WTC11 (cell line): ENCODE measurements around the gene STXBP6. TPM values are rescaled to one million over a fixed set of nuclear protein-coding genes. Genes with fewer than 3 reads are reported as not detected.
"Not testable (repeated sequence)": the region's sequence is repeated elsewhere in the genome, so short reads cannot be mapped to it uniquely, and the experiment has no call there.

Experiments
- ATAC-seq: fragments of 200-7000 bp; cut with Tn5 transposase; 2 replicates; pipeline ENCODE4 v1.10.0; 2021; ENCODE audit warnings: mild to moderate bottlenecking, moderate library complexity
- CTCF ChIA-PET: fragments of 300-600 bp; sonication (Branson Sonifier 250); formaldehyde crosslinking; loops from one replicate; lab custom pipeline; 2021; ENCODE audit warnings: antibody characterized with exemption; lab: Charles Lee
- POLR2A ChIA-PET: fragments of 350-600 bp; sonication (Branson Sonifier 250); formaldehyde crosslinking; loops from one replicate; lab custom pipeline; 2021; ENCODE audit warnings: antibody characterized with exemption; lab: Charles Lee
- DNase-seq: peaks from one replicate; pipeline ENCODE4 v3.0.0; 2021; ENCODE audit warnings: low spot score
- H3K27ac Mint-ChIP-seq: 2 replicates; pipeline ENCODE4 v1.8.0; 2021; ENCODE audit warnings: mixed read lengths
- H3K27me3 Mint-ChIP-seq: 2 replicates; pipeline ENCODE4 v1.8.0; 2021; ENCODE audit warnings: low read depth, mild to moderate bottlenecking, moderate library complexity, mixed read lengths
- H3K36me3 Mint-ChIP-seq: 2 replicates; pipeline ENCODE4 v1.8.0; 2021; ENCODE audit warnings: mixed read lengths
- H3K4me1 Mint-ChIP-seq: 2 replicates; pipeline ENCODE4 v1.8.0; 2022; ENCODE audit warnings: mixed read lengths
- H3K4me3 Mint-ChIP-seq: 2 replicates; pipeline ENCODE4 v1.8.0; 2021; ENCODE audit warnings: mild to moderate bottlenecking, moderate library complexity, mixed read lengths
- H3K9me3 Mint-ChIP-seq: 2 replicates; pipeline ENCODE4 v1.8.0; 2021; ENCODE audit warnings: mixed read lengths
- AFF4 ChIP-seq: sonication (generic); formaldehyde crosslinking; IDR thresholded peaks from 2 replicates; pipeline ENCODE4 v1.8.1; 2023; ENCODE audit warnings: mild to moderate bottlenecking, missing genetic modification reagents, borderline replicate concordance
- ATF1 ChIP-seq: sonication (generic); formaldehyde crosslinking; IDR thresholded peaks from 2 replicates; pipeline ENCODE4 v1.8.1; 2023; ENCODE audit warnings: mild to moderate bottlenecking, moderate library complexity, missing genetic modification reagents
- CBFB ChIP-seq: sonication (generic); formaldehyde crosslinking; IDR thresholded peaks from 2 replicates; pipeline ENCODE4 v1.8.1; 2022; ENCODE audit warnings: mild to moderate bottlenecking, low read depth, missing genetic modification reagents
- CDX4 ChIP-seq: fragments of 250-450 bp; sonication (Bioruptor Pico); IDR thresholded peaks from 2 replicates; pipeline ENCODE4 v1.9.0; 2021; ENCODE audit warnings: moderate library complexity, mild to moderate bottlenecking, inconsistent platforms, borderline replicate concordance
- ETV6 ChIP-seq: sonication (generic); formaldehyde crosslinking; IDR thresholded peaks from 2 replicates; pipeline ENCODE4 v1.8.1; 2022; ENCODE audit warnings: mild to moderate bottlenecking, missing genetic modification reagents
- FOXJ3 ChIP-seq: sonication (generic); formaldehyde crosslinking; IDR thresholded peaks from 2 replicates; pipeline ENCODE4 v1.9.0; 2021; ENCODE audit warnings: missing genetic modification reagents, mild to moderate bottlenecking, borderline replicate concordance
- MYBL2 ChIP-seq: sonication (generic); formaldehyde crosslinking; IDR thresholded peaks from 2 replicates; pipeline ENCODE4 v1.8.1; 2023; ENCODE audit warnings: mild to moderate bottlenecking, moderate library complexity, missing genetic modification reagents
- NR3C1 ChIP-seq: sonication (generic); formaldehyde crosslinking; conservative IDR thresholded peaks from 2 replicates; pipeline ENCODE4 v1.8.1; 2023; ENCODE audit warnings: low read depth, mild to moderate bottlenecking, missing genetic modification reagents
- OVOL2 ChIP-seq: fragments of 250-450 bp; sonication (Bioruptor Pico); IDR thresholded peaks from 2 replicates; pipeline ENCODE4 v1.9.0; 2021; ENCODE audit warnings: mild to moderate bottlenecking, borderline replicate concordance
- PRRX2 ChIP-seq: fragments of 250-450 bp; sonication (Bioruptor Pico); IDR thresholded peaks from 2 replicates; pipeline ENCODE4 v1.8.0; 2021; ENCODE audit warnings: mild to moderate bottlenecking
- SMAD4 ChIP-seq: sonication (generic); formaldehyde crosslinking; IDR thresholded peaks from 2 replicates; pipeline ENCODE4 v1.8.0; 2022; ENCODE audit warnings: mild to moderate bottlenecking, missing genetic modification reagents
- TP53 ChIP-seq: sonication (generic); formaldehyde crosslinking; IDR thresholded peaks from 2 replicates; pipeline ENCODE4 v1.8.1; 2023; ENCODE audit warnings: mild to moderate bottlenecking, missing genetic modification reagents
- USF1 ChIP-seq: sonication (generic); formaldehyde crosslinking; IDR thresholded peaks from 2 replicates; pipeline ENCODE4 v1.8.0; 2022; ENCODE audit warnings: mild to moderate bottlenecking, missing genetic modification reagents
- ZBTB43 ChIP-seq: sonication (generic); formaldehyde crosslinking; IDR thresholded peaks from 2 replicates; pipeline ENCODE4 v1.8.1; 2023; ENCODE audit warnings: mild to moderate bottlenecking, missing genetic modification reagents
- ZNF263 ChIP-seq: sonication (generic); formaldehyde crosslinking; IDR thresholded peaks from 2 replicates; pipeline ENCODE4 v1.8.1; 2022; ENCODE audit warnings: low read depth, mild to moderate bottlenecking, moderate library complexity, missing genetic modification reagents
- ZNF396 ChIP-seq: fragments of 250-450 bp; sonication (Bioruptor Pico); IDR thresholded peaks from 2 replicates; pipeline ENCODE4 v1.8.0; 2021; ENCODE audit warnings: mild to moderate bottlenecking, moderate library complexity, borderline replicate concordance
- ZNF423 ChIP-seq: fragments of 250-450 bp; sonication (Bioruptor Pico); IDR thresholded peaks from 2 replicates; pipeline ENCODE4 v2.1.2; 2022; ENCODE audit warnings: mild to moderate bottlenecking, moderate library complexity
- ZNF532 ChIP-seq: fragments of 250-450 bp; sonication (Bioruptor Pico); IDR thresholded peaks from 2 replicates; pipeline ENCODE4 v1.9.0; 2021; ENCODE audit warnings: mild to moderate bottlenecking, borderline replicate concordance
- total RNA-seq: library from RNA; stranded (reverse); gene quantifications from 3 replicates; pipeline ENCODE4 v1.2.3, GENCODE V29; 2021

STXBP6 gene
- total RNA-seq, 1 experiment from 2014 or later: 4.2 TPM

- TF ChIP-seq CDX4 (CRISPR knock-in tag): no peak
- TF ChIP-seq USF1 (CRISPR knock-in tag): no peak
- no peak for TF ChIP-seq FOXJ3 (CRISPR knock-in tag)
- no peak for TF ChIP-seq ZNF396
These were observed 210.9 kb downstream of the STXBP6 start (continued) for GRCh38 chr14:24838945-24839616.

GRCh38 chr14:24837280-24838046 is 212.5 kb downstream of the STXBP6 start:
- Mint-ChIP-seq H3K27me3 (no peaks in the 10 kb centered on the region), H3K4me1 (peaks cover 8% of the 10 kb centered on the region; the same call in 1 of the 2 replicates), H3K9me3 (no peaks in the 10 kb centered on the region), H3K36me3 (no peaks in the 10 kb centered on the region), H3K27ac (no peak overlapping the region), H3K4me3 (no peak overlapping the region)
- DNase-seq (no peak), ATAC-seq (no peak)
- ChIA-PET CTCF (interaction anchor here (0.7 to 1.5 kb wide), 3 partner anchors 31 to 295 kb away, joined by 5 to 10 read pairs (median 5); no protein-coding TSS in a partner anchor), POLR2A (no interaction called here)
- TF ChIP-seq ATF1 (CRISPR knock-in tag) (no peak), ZNF423 (CRISPR knock-in tag) (no peak), OVOL2 (CRISPR knock-in tag) (no peak)

- POLR2A ChIA-PET: interaction anchor here (0.6 kb wide), 1 partner anchor 181 kb away, joined by 3 read pairs; no protein-coding TSS in a partner anchor
- H3K36me3 Mint-ChIP-seq, CTCF ChIA-PET: not testable (repeated sequence)
These were observed 213.6 kb downstream of the STXBP6 start for GRCh38 chr14:24836324-24836723.

GRCh38 chr14:24834956-24835355 is 215.0 kb downstream of the STXBP6 start:
- Mint-ChIP-seq H3K27me3 (no peaks in the 10 kb centered on the region), H3K36me3 (no peaks in the 10 kb centered on the region), H3K4me1 (peaks cover 1% of the 10 kb centered on the region; the same call in 1 of the 2 replicates), H3K27ac (no peak overlapping the region), H3K4me3 (no peak overlapping the region), H3K9me3 (no peaks in the 10 kb centered on the region)
- ChIA-PET POLR2A (no interaction called here), CTCF (no interaction called here)
- no peak for ATAC-seq
- DNase-seq: no peak
- TF ChIP-seq ZNF263 (CRISPR knock-in tag): no peak
- TF ChIP-seq MYBL2: no peak
- TF ChIP-seq ZNF532 (CRISPR knock-in tag): no peak
- TF ChIP-seq CBFB (CRISPR knock-in tag): no peak
- TF ChIP-seq NR3C1 (CRISPR knock-in tag): no peak
- no peak for TF ChIP-seq AFF4 (CRISPR knock-in tag)
- TF ChIP-seq SMAD4 (CRISPR knock-in tag): no peak
- no peak for TF ChIP-seq PRRX2 (CRISPR knock-in tag)
- TF ChIP-seq TP53: no peak
- TF ChIP-seq ZBTB43 (CRISPR knock-in tag): no peak
- no peak for TF ChIP-seq ETV6
- TF ChIP-seq, all 79 proteins: peak for 0

More at GRCh38 chr14:24836324-24836723, 213.6 kb downstream of the STXBP6 start:
- H3K27ac Mint-ChIP-seq, H3K4me3 Mint-ChIP-seq, H3K27me3 Mint-ChIP-seq, DNase-seq, ATAC-seq, H3K4me1 Mint-ChIP-seq, H3K9me3 Mint-ChIP-seq: not testable (repeated sequence)
